Measurements from ENCODE around the gene SYCP1.

SYCP1 gene

GRCh38 chr1:114959423-114959822, 104.8 kb downstream of the SYCP1 start:
- H3K4me3 ChIP-seq (ENCODE audit: low read depth, low read length) = no peak overlapping the region

GRCh38 chr1:114976891-114977290, 122.2 kb downstream of the SYCP1 start:
- TF ChIP-seq CTCF (IDR thresholded peaks at IDR 0.05; ENCODE audit: borderline replicate concordance, insufficient read depth, low read depth, low read length) = no peak
- no peak overlapping the region for H3K4me3 ChIP-seq (ENCODE audit: low read depth, low read length)

More at GRCh38 chr1:114959423-114959822, 104.8 kb downstream of the SYCP1 start:
- TF ChIP-seq CTCF (IDR thresholded peaks at IDR 0.05; ENCODE audit: borderline replicate concordance, insufficient read depth, low read depth, low read length) = no peak

GRCh38 chr1:114979278-114979891, 124.7 kb downstream of the SYCP1 start:
- TF ChIP-seq CTCF (IDR thresholded peaks at IDR 0.05; ENCODE audit: borderline replicate concordance, insufficient read depth, low read depth, low read length) = peak; percentile 52; the same call in 1 of the 2 replicates
- H3K4me3 ChIP-seq (ENCODE audit: low read depth, low read length) = no peak overlapping the region

GRCh38 chr1:114982251-114982650, 127.6 kb downstream of the SYCP1 start:
- no peak overlapping the region for H3K4me3 ChIP-seq (ENCODE audit: low read depth, low read length)
- TF ChIP-seq CTCF (IDR thresholded peaks at IDR 0.05; ENCODE audit: borderline replicate concordance, insufficient read depth, low read depth, low read length) = no peak

GRCh38 chr1:114986286-114986685, 131.6 kb downstream of the SYCP1 start:
- no peak overlapping the region for H3K4me3 ChIP-seq (ENCODE audit: low read depth, low read length)
- no peak for TF ChIP-seq CTCF (IDR thresholded peaks at IDR 0.05; ENCODE audit: borderline replicate concordance, insufficient read depth, low read depth, low read length)

- no peak for TF ChIP-seq CTCF (IDR thresholded peaks at IDR 0.05; ENCODE audit: borderline replicate concordance, insufficient read depth, low read depth, low read length)
- no peak overlapping the region for H3K4me3 ChIP-seq (ENCODE audit: low read depth, low read length)
Measured at GRCh38 chr1:114988095-114988494, 133.4 kb downstream of the SYCP1 start.

GRCh38 chr1:114997510-114998289, 143.0 kb downstream of the SYCP1 start:
- no peak overlapping the region for H3K4me3 ChIP-seq (ENCODE audit: low read depth, low read length)
- no peak for TF ChIP-seq CTCF (IDR thresholded peaks at IDR 0.05; ENCODE audit: borderline replicate concordance, insufficient read depth, low read depth, low read length)

Data from GM12875 (cell line).